ENCODE measurements around the gene CPN1. TPM values are rescaled to one million over a fixed set of nuclear protein-coding genes. Genes with fewer than 3 reads are reported as not detected.

The CPN1 gene
- total RNA-seq, 1 experiment from 2014 or later, result 0.12 TPM

- DNase-seq (ENCODE audit: low read depth, low spot score) (no peak), ATAC-seq (peak; percentile 30; the same call in 1 of the 2 replicates)
- H3K27me3 ChIP-seq (ENCODE audit: insufficient read depth, low read length), result no peaks in the 10 kb centered on the region
- CTCF ChIA-PET, result interaction anchor here (1.3 to 3.4 kb wide), 3 partner anchors 12 to 25 kb away, joined by 3 to 26 read pairs (median 17); partner anchors contain the start of gene DNMBP
- POLR2A ChIA-PET, result interaction anchor here (0.9 kb wide), 1 partner anchor 98 kb away, joined by 3 read pairs; no protein-coding TSS in a partner anchor
- H4K20me1 ChIP-seq (ENCODE audit: insufficient read depth), result no peaks in the 10 kb centered on the region
- RAD21 ChIA-PET (ENCODE audit: low non-redundant PET in 1 of 2, low total read pairs in 2 of 2, uncharacterized antibody in 2 of 2, unreplicated experiment in 2 of 2), result no interaction called here
- no peak overlapping the region for H3K4me2 ChIP-seq (ENCODE audit: low read length)
- intact Hi-C loops (cut with micrococcal nuclease), result no loop called here
- peak overlapping the region; percentile 75 for H2AFZ ChIP-seq (ENCODE audit: low read depth, low read length, poor library complexity, severe bottlenecking)
- no peak overlapping the region for H3K4me3 ChIP-seq (replicated peaks in 1 of 2; ENCODE audit: low read depth in 1 of 2, low read length in 2 of 2)
- H3K36me3 ChIP-seq (ENCODE audit: control insufficient read depth in 1 of 2, insufficient read depth in 2 of 2, low read length in 2 of 2), result no peaks in the 10 kb centered on the region
- TF ChIP-seq POLR2A (IDR thresholded peaks at IDR 0.05; ENCODE audit: borderline replicate concordance, extremely low read depth, insufficient read depth, insufficient read length) (no peak), JUND (IDR thresholded peaks at IDR 0.05) (no peak), SP1 (IDR thresholded peaks at IDR 0.05; ENCODE audit: low read depth) (no peak), RAD21 (IDR thresholded peaks at IDR 0.05; ENCODE audit: low read depth) (no peak), REST (IDR thresholded peaks at IDR 0.05; ENCODE audit: low read depth) (no peak), CEBPB (IDR thresholded peaks at IDR 0.05; ENCODE audit: low read depth) (no peak), ELF1 (IDR thresholded peaks at IDR 0.05; ENCODE audit: borderline replicate concordance, low read depth) (no peak), SIN3A (IDR thresholded peaks at IDR 0.05; ENCODE audit: low read depth) (no peak), CTCF (IDR thresholded peaks at IDR 0.05 in 2 of 3, conservative IDR thresholded peaks at IDR 0.05 in 1 of 3; ENCODE audit: borderline replicate concordance in 1 of 3, insufficient read depth in 1 of 3, low read depth in 2 of 3, low read length in 2 of 3) (no peak), CBX3 (IDR thresholded peaks at IDR 0.05; ENCODE audit: low read depth) (no peak), POLR2AphosphoS5 (IDR thresholded peaks at IDR 0.05; ENCODE audit: low read depth, low read length) (no peak), TCF7L2 (IDR thresholded peaks at IDR 0.05; ENCODE audit: borderline replicate concordance, extremely low read depth, insufficient read depth, insufficient read length) (no peak), ZFX (IDR thresholded peaks at IDR 0.05) (no peak), EGR1 (IDR thresholded peaks at IDR 0.05; ENCODE audit: low read depth) (no peak)
- TF ChIP-seq, protein P1, sequence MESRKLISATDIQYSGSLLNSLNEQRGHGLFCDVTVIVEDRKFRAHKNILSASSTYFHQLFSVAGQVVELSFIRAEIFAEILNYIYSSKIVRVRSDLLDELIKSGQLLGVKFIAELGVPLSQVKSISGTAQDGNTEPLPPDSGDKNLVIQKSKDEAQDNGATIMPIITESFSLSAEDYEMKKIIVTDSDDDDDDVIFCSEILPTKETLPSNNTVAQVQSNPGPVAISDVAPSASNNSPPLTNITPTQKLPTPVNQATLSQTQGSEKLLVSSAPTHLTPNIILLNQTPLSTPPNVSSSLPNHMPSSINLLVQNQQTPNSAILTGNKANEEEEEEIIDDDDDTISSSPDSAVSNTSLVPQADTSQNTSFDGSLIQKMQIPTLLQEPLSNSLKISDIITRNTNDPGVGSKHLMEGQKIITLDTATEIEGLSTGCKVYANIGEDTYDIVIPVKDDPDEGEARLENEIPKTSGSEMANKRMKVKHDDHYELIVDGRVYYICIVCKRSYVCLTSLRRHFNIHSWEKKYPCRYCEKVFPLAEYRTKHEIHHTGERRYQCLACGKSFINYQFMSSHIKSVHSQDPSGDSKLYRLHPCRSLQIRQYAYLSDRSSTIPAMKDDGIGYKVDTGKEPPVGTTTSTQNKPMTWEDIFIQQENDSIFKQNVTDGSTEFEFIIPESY (IDR thresholded peaks at IDR 0.05; ENCODE audit: extremely low read depth, insufficient replicate concordance, low read length), result no peak
- TF ChIP-seq, protein P2, sequence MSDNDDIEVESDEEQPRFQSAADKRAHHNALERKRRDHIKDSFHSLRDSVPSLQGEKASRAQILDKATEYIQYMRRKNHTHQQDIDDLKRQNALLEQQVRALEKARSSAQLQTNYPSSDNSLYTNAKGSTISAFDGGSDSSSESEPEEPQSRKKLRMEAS (IDR thresholded peaks at IDR 0.05), result no peak
- peaks cover 13 to 31% of the 10 kb centered on the region in 2 experiments for H3K4me1 ChIP-seq (ENCODE audit: control insufficient read depth in 1 of 2, insufficient read depth in 2 of 2, low read length in 2 of 2)
- no peak overlapping the region for H3K9ac ChIP-seq (ENCODE audit: low read length)
- no peaks in the 10 kb centered on the region for H3K9me2 ChIP-seq (ENCODE audit: insufficient read depth)
- H3K9me3 ChIP-seq (ENCODE audit: control insufficient read depth in 1 of 2, insufficient read depth in 1 of 2, low read depth in 1 of 2, low read length in 2 of 2), result no peaks in the 10 kb centered on the region
- H3K27ac ChIP-seq (ENCODE audit: low read depth, low read length), result no peak overlapping the region
- no peaks in the 10 kb centered on the region for H3K79me2 ChIP-seq (ENCODE audit: insufficient read depth, low read length)
- no TSS peak for BruUV-seq (replicated peaks)
Observed at GRCh38 chr10:100020142-100020885, 61.4 kb downstream of the CPN1 start.
